T-helper 1 cell treated with Interleukin-12 subunit alpha and Interleukin-12 subunit beta and Interleukin-4 antibody, amounts not matched to agents 30 ng/mL and 1 ng/mL, for 36 hours (primary cell): ENCODE results near the gene AVPR1A. TPM values are rescaled to one million over a fixed set of nuclear protein-coding genes. Genes with fewer than 3 reads are reported as not detected.
"Not testable (repeated sequence)": the region's sequence is repeated elsewhere in the genome, so short reads cannot be mapped to it uniquely, and the experiment has no call there.

Source experiments
- intact Hi-C: fragments of 100-400 bp; cut with micrococcal nuclease; formaldehyde crosslinking; loops from one replicate; pipeline ENCODE4 v1.15.1; 2024
- total RNA-seq: library from RNA; stranded (reverse); gene quantifications from 2 replicates; pipeline ENCODE4 v1.2.3, GENCODE V29; 2022

The AVPR1A gene
- total RNA-seq = not detected in 2 replicates

- intact Hi-C loops = no loop called here
Measured at GRCh38 chr12:63150713-63151622, at the start of gene AVPR1A. Gene AVPR1A (minus strand): TSS chr12:63151201. CDS start chr12:63150836, 365 bp downstream.

GRCh38 chr12:63196168-63196567 lies 45.2 kb upstream of the AVPR1A start:
- intact Hi-C loops = no loop called here

GRCh38 chr12:63179224-63179623 lies 28.2 kb upstream of the AVPR1A start:
- intact Hi-C loops = loop anchor here (2.0 kb wide), 1 partner anchor 70 kb away; no protein-coding TSS in a partner anchor

- intact Hi-C loops = no loop called here
Measured at GRCh38 chr12:63170321-63170720, 19.3 kb upstream of the AVPR1A start.

GRCh38 chr12:63167741-63168140 lies 16.7 kb upstream of the AVPR1A start:
- intact Hi-C loops = not testable (repeated sequence)

GRCh38 chr12:63164911-63165310 lies 13.9 kb upstream of the AVPR1A start:
- intact Hi-C loops = no loop called here

- intact Hi-C loops = no loop called here
Measured at GRCh38 chr12:63163541-63163940, 12.5 kb upstream of the AVPR1A start.

- intact Hi-C loops = no loop called here
Measured at GRCh38 chr12:63155375-63155774, 4.4 kb upstream of the AVPR1A start.

- intact Hi-C loops = no loop called here
Measured at GRCh38 chr12:63154560-63154959, 3.6 kb upstream of the AVPR1A start.

- intact Hi-C loops = no loop called here
Measured at GRCh38 chr12:63152321-63152700, 1.3 kb upstream of the AVPR1A start.

GRCh38 chr12:63151623-63152320 lies 771 bp upstream of the AVPR1A start:
- intact Hi-C loops = no loop called here

- intact Hi-C loops = no loop called here
Measured at GRCh38 chr12:63149909-63150712, 890 bp downstream of the AVPR1A start.

- intact Hi-C loops = no loop called here
Measured at GRCh38 chr12:63144556-63144955, 6.4 kb downstream of the AVPR1A start.

GRCh38 chr12:63138488-63138887 lies 12.5 kb downstream of the AVPR1A start:
- intact Hi-C loops = no loop called here

GRCh38 chr12:63133981-63134380 lies 17.0 kb downstream of the AVPR1A start:
- intact Hi-C loops = no loop called here

- intact Hi-C loops = no loop called here
Measured at GRCh38 chr12:63132201-63132600, 18.8 kb downstream of the AVPR1A start.

GRCh38 chr12:63129927-63130326 lies 21.1 kb downstream of the AVPR1A start:
- intact Hi-C loops = no loop called here

GRCh38 chr12:63124778-63125177 lies 26.2 kb downstream of the AVPR1A start:
- intact Hi-C loops = no loop called here

- intact Hi-C loops = loop anchor here (1.0 to 5.0 kb wide), 3 partner anchors 173 to 699 kb away; no protein-coding TSS in a partner anchor
Measured at GRCh38 chr12:63103494-63104131, 47.4 kb downstream of the AVPR1A start.

GRCh38 chr12:63101920-63102319 lies 49.1 kb downstream of the AVPR1A start:
- intact Hi-C loops = loop anchor here (2.0 to 5.0 kb wide), 2 partner anchors 175 to 320 kb away; no protein-coding TSS in a partner anchor

- intact Hi-C loops = no loop called here
Measured at GRCh38 chr12:63098851-63099250, 52.1 kb downstream of the AVPR1A start.
